ENCODE data around the gene MICAL3. TPM values are rescaled to one million over a fixed set of nuclear protein-coding genes. Genes with fewer than 3 reads are reported as not detected.

Gene MICAL3
- polyA plus RNA-seq, 3 donors = 0.23 to 0.84 TPM; not detected in 1

GRCh38 chr22:17866621-17867020 lies 157.7 kb downstream of the MICAL3 start:
- WGBS (ENCODE audit: insufficient coverage) = 97% methylated on average over 5 of the region's 7 CpGs
- no peak overlapping the region for H3K27ac ChIP-seq (ENCODE audit: low read depth in 1 of 2, low read length in 2 of 2)
- TF ChIP-seq CTCF (IDR thresholded peaks at IDR 0.05) = no peak
- no peak overlapping the region for H3K4me2 ChIP-seq (replicated peaks; ENCODE audit: extremely low read depth, low read length, poor library complexity, severe bottlenecking)
- H3K9me3 ChIP-seq (replicated peaks in 1 of 2; ENCODE audit: control insufficient read depth in 1 of 2, insufficient read depth in 1 of 2, low read length in 2 of 2) = no peaks in the 10 kb centered on the region
- Mint-ChIP-seq H3K36me3 (peaks cover 2 to 3% of the 10 kb centered on the region in 2 donors), H3K4me1 (peaks cover 13% of the 10 kb centered on the region), H3K27ac (no peak overlapping the region), H3K27me3 (ENCODE audit: low read depth in 3 of 3) (no peaks in the 10 kb centered on the region), H3K9me3 (no peaks in the 10 kb centered on the region), H3K4me3 (no peak overlapping the region)
- no peak for DNase-seq
- H4K20me1 ChIP-seq (ENCODE audit: insufficient read depth, low read length) = no peaks in the 10 kb centered on the region
- intact Hi-C loops (cut with micrococcal nuclease) = no loop called here
- H3K36me3 ChIP-seq (replicated peaks in 1 of 2; ENCODE audit: control insufficient read depth in 1 of 2, insufficient read depth in 2 of 2, low read length in 2 of 2) = no peaks in the 10 kb centered on the region
- H3K79me2 ChIP-seq (ENCODE audit: insufficient read depth, low read length) = no peaks in the 10 kb centered on the region
- H2AFZ ChIP-seq (ENCODE audit: insufficient read depth, low read depth, low read length, poor library complexity, severe bottlenecking) = no peak overlapping the region
- H3K4me3 ChIP-seq (replicated peaks in 1 of 3; ENCODE audit: low read depth in 2 of 3, low read length in 3 of 3) = no peak overlapping the region
- no peak overlapping the region for H3K9ac ChIP-seq (ENCODE audit: insufficient read depth, low read length, poor library complexity, severe bottlenecking)
- H3K27me3 ChIP-seq (ENCODE audit: control insufficient read depth in 2 of 2, insufficient read depth in 2 of 2, low read length in 2 of 2) = no peaks in the 10 kb centered on the region
- no peaks in the 10 kb centered on the region for H3K4me1 ChIP-seq (ENCODE audit: control insufficient read depth in 1 of 2, insufficient read depth in 2 of 2, low read length in 2 of 2)

GRCh38 chr22:17866127-17866526 lies 158.2 kb downstream of the MICAL3 start:
- Histone ChIP-seq H3K36me3 (replicated peaks in 1 of 2; ENCODE audit: control insufficient read depth in 1 of 2, insufficient read depth in 2 of 2, low read length in 2 of 2) (no peaks in the 10 kb centered on the region), H3K4me1 (ENCODE audit: control insufficient read depth in 1 of 2, insufficient read depth in 2 of 2, low read length in 2 of 2) (no peaks in the 10 kb centered on the region), H3K9ac (ENCODE audit: insufficient read depth, low read length, poor library complexity, severe bottlenecking) (no peak overlapping the region), H3K9me3 (replicated peaks in 1 of 2; ENCODE audit: control insufficient read depth in 1 of 2, insufficient read depth in 1 of 2, low read length in 2 of 2) (no peaks in the 10 kb centered on the region), H3K4me2 (replicated peaks; ENCODE audit: extremely low read depth, low read length, poor library complexity, severe bottlenecking) (no peak overlapping the region), H3K27me3 (ENCODE audit: control insufficient read depth in 2 of 2, insufficient read depth in 2 of 2, low read length in 2 of 2) (no peaks in the 10 kb centered on the region), H3K4me3 (replicated peaks in 1 of 3; ENCODE audit: low read depth in 2 of 3, low read length in 3 of 3) (no peak overlapping the region), H3K79me2 (ENCODE audit: insufficient read depth, low read length) (no peaks in the 10 kb centered on the region), H4K20me1 (ENCODE audit: insufficient read depth, low read length) (no peaks in the 10 kb centered on the region), H2AFZ (ENCODE audit: insufficient read depth, low read depth, low read length, poor library complexity, severe bottlenecking) (no peak overlapping the region), H3K27ac (ENCODE audit: low read depth in 1 of 2, low read length in 2 of 2) (no peak overlapping the region)
- WGBS (ENCODE audit: insufficient coverage) = no CpG with 5 or more reads among the region's 5 CpGs
- H3K9me3 Mint-ChIP-seq = no peaks in the 10 kb centered on the region
- H3K27ac Mint-ChIP-seq = no peak overlapping the region
- intact Hi-C loops (cut with micrococcal nuclease) = no loop called here
- no peak overlapping the region for H3K4me3 Mint-ChIP-seq
- no peak for TF ChIP-seq CTCF (IDR thresholded peaks at IDR 0.05)
- no peak for DNase-seq
- no peaks in the 10 kb centered on the region for H3K27me3 Mint-ChIP-seq (ENCODE audit: low read depth in 3 of 3)
- H3K4me1 Mint-ChIP-seq = peaks cover 13% of the 10 kb centered on the region
- H3K36me3 Mint-ChIP-seq = peaks cover 0 to 2% of the 10 kb centered on the region in 2 donors

All from CD14-positive monocyte (primary cell).